Liver (tissue), 9 donors: Measurements from ENCODE around the gene TIAM2. TPM values are rescaled to one million over a fixed set of nuclear protein-coding genes. Genes with fewer than 3 reads are reported as not detected.

Source experiments
- DNase-seq: peaks from one replicate; pipeline ENCODE4 v3.0.0-alpha.2; 2017; ENCODE audit warnings: low spot score
- H3K27ac ChIP-seq, 2 donors: one replicate each; pipeline ENCODE4 v1.7.0; 2013; ENCODE audit warnings: inconsistent platforms in 2 of 2, low read length in 2 of 2, control low read depth in 1 of 2, low read depth in 1 of 2, mild to moderate bottlenecking in 1 of 2
- H3K27me3 ChIP-seq, 4 donors: one replicate each; pipeline versions ENCODE4 v1.6.1 to v1.7.0; 2013; ENCODE audit warnings: low read length in 3 of 4, inconsistent platforms in 1 of 4, mild to moderate bottlenecking in 1 of 4, moderate library complexity in 1 of 4; ENCODE audit not compliant: control insufficient read depth in 4 of 4, insufficient read depth in 4 of 4
- H3K36me3 ChIP-seq, 4 donors: one replicate each; pipeline versions ENCODE4 v1.6.1 to v1.7.0; 2013; ENCODE audit warnings: low read length in 3 of 4, mild to moderate bottlenecking in 3 of 4, low read depth in 1 of 4, moderate library complexity in 1 of 4; ENCODE audit not compliant: control insufficient read depth in 4 of 4, insufficient read depth in 3 of 4
- H3K4me1 ChIP-seq, 4 donors: one replicate each; pipeline versions ENCODE4 v1.6.1 to v1.7.0; 2013; ENCODE audit warnings: low read length in 3 of 4, mild to moderate bottlenecking in 3 of 4, moderate library complexity in 1 of 4; ENCODE audit not compliant: control insufficient read depth in 4 of 4, insufficient read depth in 4 of 4
- H3K4me3 ChIP-seq, 3 donors: one replicate each; pipeline versions ENCODE4 v1.6.1 to v1.7.0; 2013; ENCODE audit warnings: low read length in 3 of 3, control low read depth in 1 of 3, low read depth in 1 of 3, mild to moderate bottlenecking in 1 of 3
- H3K9ac ChIP-seq, 2 donors: one replicate each; pipeline ENCODE4 v1.7.0; 2013; ENCODE audit warnings: low read length in 2 of 2, mild to moderate bottlenecking in 2 of 2, moderate library complexity in 2 of 2, control low read depth in 1 of 2, low read depth in 1 of 2
- H3K9me3 ChIP-seq, 4 donors: one replicate each; pipeline versions ENCODE4 v1.6.1 to v1.7.0; 2013; ENCODE audit warnings: low read length in 3 of 4; ENCODE audit not compliant: control insufficient read depth in 4 of 4
- ATF3 ChIP-seq: IDR thresholded peaks from 2 replicates; pipeline ENCODE4 v1.6.1; 2016; ENCODE audit warnings: antibody characterized with exemption
- CTCF ChIP-seq: fragments of 150-350 bp; IDR thresholded peaks from 2 replicates; pipeline ENCODE4 v1.5.1; 2017; ENCODE audit warnings: improper control_type of control experiment, low read depth, low read length; ENCODE audit not compliant: missing input control
- EGR1 ChIP-seq, 2 donors: IDR thresholded peaks; 2 replicates each; pipeline ENCODE4 v1.6.1; 2016 to 2018; ENCODE audit warnings: antibody characterized with exemption in 2 of 2, low read depth in 2 of 2
- FOXA1 ChIP-seq: IDR thresholded peaks from 2 replicates; pipeline ENCODE4 v1.6.1; 2016; ENCODE audit warnings: antibody characterized with exemption
- FOXA2 ChIP-seq: IDR thresholded peaks from 2 replicates; pipeline ENCODE4 v1.6.1; 2016; ENCODE audit warnings: antibody characterized with exemption
- GABPA ChIP-seq, 2 donors: IDR thresholded peaks in 1 of 2; conservative IDR thresholded peaks in 1 of 2; 2 replicates each; pipeline ENCODE4 v1.6.1; 2016; ENCODE audit warnings: antibody characterized with exemption in 2 of 2, mild to moderate bottlenecking in 1 of 2, moderate library complexity in 1 of 2
- HNF4A ChIP-seq, 2 donors: conservative IDR thresholded peaks; 2 replicates each; pipeline ENCODE4 v1.6.1; 2016; ENCODE audit warnings: antibody characterized with exemption in 2 of 2, mild to moderate bottlenecking in 2 of 2
- HNF4G ChIP-seq: IDR thresholded peaks from 2 replicates; pipeline ENCODE4 v1.6.1; 2016; ENCODE audit warnings: antibody characterized with exemption
- JUND ChIP-seq, 2 donors: IDR thresholded peaks; 2 replicates each; pipeline ENCODE4 v1.6.1; 2016; ENCODE audit warnings: antibody characterized with exemption in 2 of 2
- MAX ChIP-seq: IDR thresholded peaks from 2 replicates; pipeline ENCODE4 v1.6.1; 2016; ENCODE audit warnings: antibody characterized with exemption
- NR2F2 ChIP-seq: IDR thresholded peaks from 2 replicates; pipeline ENCODE4 v1.6.1; 2016; ENCODE audit warnings: antibody characterized with exemption
- RAD21 ChIP-seq, 2 donors: IDR thresholded peaks; 2 replicates each; pipeline ENCODE4 v1.6.1; 2016; ENCODE audit warnings: antibody characterized with exemption in 2 of 2, mild to moderate bottlenecking in 2 of 2
- REST ChIP-seq: IDR thresholded peaks from 2 replicates; pipeline ENCODE4 v1.6.1; 2016; ENCODE audit warnings: antibody characterized with exemption, mild to moderate bottlenecking
- RXRA ChIP-seq, 2 donors: IDR thresholded peaks; 2 replicates each; pipeline ENCODE4 v1.6.1; 2017 to 2018; ENCODE audit warnings: antibody characterized with exemption in 2 of 2, mild to moderate bottlenecking in 1 of 2
- SP1 ChIP-seq: IDR thresholded peaks from 2 replicates; pipeline ENCODE4 v1.6.1; 2018; ENCODE audit warnings: antibody characterized with exemption, mild to moderate bottlenecking
- TAF1 ChIP-seq: conservative IDR thresholded peaks from 2 replicates; pipeline ENCODE4 v1.6.1; 2016; ENCODE audit warnings: antibody characterized with exemption, mild to moderate bottlenecking
- YY1 ChIP-seq: IDR thresholded peaks from 2 replicates; pipeline ENCODE4 v1.6.1; 2016; ENCODE audit warnings: antibody characterized with exemption, mild to moderate bottlenecking
- ZBTB33 ChIP-seq: IDR thresholded peaks from 2 replicates; pipeline ENCODE4 v1.6.1; 2016; ENCODE audit warnings: antibody characterized with exemption
- WGBS: extraction: QIAGEN DNeasy Blood & Tissue Kit; methylation state at CpG from one replicate; pipeline ENCODE4 v1.1.7; 2013; 5-methylcytosine and 5-hydroxymethylcytosine counted together
- polyA plus RNA-seq, 2 donors: library from polyadenylated mRNA; stranded (reverse) in 1 of 2; unstranded in 1 of 2; fragments of 200-250 nt in 1 of 2; fragments of >200 nt in 1 of 2; fragmentation: Nextera tagmentation in 1 of 2; extraction: Ambion mirVana in 1 of 2; gene quantifications; one replicate each; pipeline versions ENCODE4 v1.2.1 to v1.2.3, GENCODE V29; 2013 to 2015
- total RNA-seq, 2 donors: library from RNA; depleted of rRNA; stranded (reverse); fragments of >200 nt; gene quantifications; one replicate each; pipeline ENCODE4 v1.2.3, GENCODE V29; 2014
- donor health status: healthy.
- donor health status: healthy.
- donor health status: healthy.
- donor health status: healthy.
- donor health status: healthy.

The TIAM2 gene
- total and polyA plus RNA-seq, 4 donors = 0.62 to 3.7 (median 2.4) TPM

GRCh38 chr6:155084431-155085123, 89.5 kb downstream of the TIAM2 start:
- 71% methylated on average over 4 of the region's 4 CpGs for WGBS
- Histone ChIP-seq H3K9me3 (no peaks in the 10 kb centered on the region), H3K4me1 (no peaks in the 10 kb centered on the region), H3K4me3 (no peak overlapping the region), H3K27ac (no peak overlapping the region), H3K36me3 (no peaks in the 10 kb centered on the region), H3K9ac (no peak overlapping the region), H3K27me3 (no peaks in the 10 kb centered on the region)
- DNase-seq = no peak
- no peak for TF ChIP-seq GABPA (IDR thresholded peaks at IDR 0.05 in 1 of 2, conservative IDR thresholded peaks at IDR 0.05 in 1 of 2)
- TF ChIP-seq EGR1 (IDR thresholded peaks at IDR 0.05; ENCODE audit: low read depth in 2 of 2) = no peak
- no peak for TF ChIP-seq FOXA2
- no peak for TF ChIP-seq NR2F2
- TF ChIP-seq RAD21 (IDR thresholded peaks at IDR 0.05) = no peak
- TF ChIP-seq ATF3 = no peak
- TF ChIP-seq RXRA (IDR thresholded peaks at IDR 0.05) = no peak
- TF ChIP-seq YY1 = no peak
- TF ChIP-seq HNF4G = no peak
- no peak for TF ChIP-seq MAX
- no peak for TF ChIP-seq SP1
- no peak for TF ChIP-seq CTCF
- no peak for TF ChIP-seq ZBTB33
- no peak for TF ChIP-seq JUND (IDR thresholded peaks at IDR 0.05)
- no peak for TF ChIP-seq REST
- no peak for TF ChIP-seq FOXA1
- no peak for TF ChIP-seq TAF1
- TF ChIP-seq HNF4A (conservative IDR thresholded peaks at IDR 0.05) = no peak
